GM23338 (cell line): Measurements from ENCODE around the gene PAQR9. TPM values are rescaled to one million over a fixed set of nuclear protein-coding genes. Genes with fewer than 3 reads are reported as not detected.

ENCODE experiments used
- ATAC-seq: fragments of 200-7000 bp; cut with Tn5 transposase; 3 replicates; pipeline ENCODE4 v1.9.1; 2020
- DNase-seq: peaks from one replicate; pipeline ENCODE4 v3.0.0-alpha.2; 2015; ENCODE audit warnings: low spot score
- H2AFZ ChIP-seq: fragments of 200-600 bp; sonication (generic); 2 replicates; pipeline ENCODE4 v1.8.0; 2016; ENCODE audit warnings: antibody characterized with exemption, mild to moderate bottlenecking, moderate library complexity
- H3F3A ChIP-seq: fragments of 200-600 bp; sonication (generic); replicated peaks from 2 replicates; pipeline ENCODE4 v1.8.0; 2017; ENCODE audit warnings: antibody characterized with exemption, mixed run types, low read depth
- H3K27ac ChIP-seq: fragments of 200-600 bp; sonication (generic); 2 replicates; pipeline ENCODE4 v1.6.1; 2016; ENCODE audit warnings: low read depth
- H3K27me3 ChIP-seq: fragments of 200-600 bp; sonication (generic); 2 replicates; pipeline ENCODE4 v1.8.0; 2016; ENCODE audit warnings: mild to moderate bottlenecking, mixed run types, moderate library complexity; ENCODE audit not compliant: insufficient read depth
- H3K36me3 ChIP-seq: fragments of 200-600 bp; sonication (generic); 2 replicates; pipeline ENCODE4 v1.8.0; 2016; ENCODE audit warnings: mild to moderate bottlenecking; ENCODE audit not compliant: insufficient read depth
- H3K4me1 ChIP-seq: fragments of 200-600 bp; sonication (generic); 2 replicates; pipeline ENCODE4 v1.8.0; 2016; ENCODE audit warnings: mild to moderate bottlenecking, moderate library complexity; ENCODE audit not compliant: insufficient read depth
- H3K4me2 ChIP-seq: fragments of 200-600 bp; sonication (generic); 2 replicates; pipeline ENCODE4 v1.7.1; 2017; ENCODE audit warnings: mixed run types
- H3K4me3 ChIP-seq: fragments of 200-600 bp; sonication (generic); 2 replicates; pipeline ENCODE4 v1.6.1; 2016; ENCODE audit warnings: mixed run types
- H3K79me2 ChIP-seq: fragments of 200-600 bp; sonication (generic); replicated peaks from 2 replicates; pipeline ENCODE4 v1.8.0; 2017; ENCODE audit warnings: mild to moderate bottlenecking; ENCODE audit not compliant: insufficient read depth
- H3K9me2 ChIP-seq: fragments of 200-600 bp; sonication (generic); 2 replicates; pipeline ENCODE4 v1.8.0; 2017; ENCODE audit not compliant: insufficient read depth
- H4K20me1 ChIP-seq: fragments of 200-600 bp; sonication (generic); replicated peaks from 2 replicates; pipeline ENCODE4 v1.8.0; 2017; ENCODE audit warnings: mild to moderate bottlenecking; ENCODE audit not compliant: insufficient read depth
- H3K27ac Mint-ChIP-seq: 2 replicates; pipeline ENCODE4 v1.8.0; 2020; ENCODE audit warnings: inconsistent platforms, mild to moderate bottlenecking, moderate library complexity, mixed read lengths
- H3K27me3 Mint-ChIP-seq: 3 replicates; pipeline ENCODE4 v1.8.0; 2022; ENCODE audit warnings: low read depth, mild to moderate bottlenecking, moderate library complexity, mixed read lengths, inconsistent platforms; ENCODE audit not compliant: insufficient read depth, poor library complexity
- H3K36me3 Mint-ChIP-seq: 3 replicates; pipeline ENCODE4 v1.8.0; 2021; ENCODE audit warnings: low read depth, mild to moderate bottlenecking, inconsistent platforms, moderate library complexity, mixed read lengths
- H3K4me1 Mint-ChIP-seq: 3 replicates; pipeline ENCODE4 v1.8.0; 2020; ENCODE audit warnings: mild to moderate bottlenecking, inconsistent platforms, mixed read lengths
- H3K4me3 Mint-ChIP-seq: 3 replicates; pipeline ENCODE4 v1.8.0; 2021; ENCODE audit warnings: moderate library complexity, mild to moderate bottlenecking, inconsistent platforms, mixed read lengths
- H3K9me3 Mint-ChIP-seq: 3 replicates; pipeline ENCODE4 v1.8.0; 2020; ENCODE audit warnings: moderate library complexity, mild to moderate bottlenecking, inconsistent platforms, mixed read lengths
- CREB1 ChIP-seq: fragments of 250-450 bp; sonication (Bioruptor Pico); IDR thresholded peaks from 2 replicates; pipeline ENCODE4 v1.5.0; 2020; ENCODE audit warnings: low read depth, mild to moderate bottlenecking, moderate library complexity
- CTCF ChIP-seq, 2 experiments: fragments of 200-600 bp in 1 of 2; sonication (generic) in 1 of 2; conservative IDR thresholded peaks; 2 replicates each; pipeline versions ENCODE4 v1.5.1 to v1.6.1; 2016 to 2017; ENCODE audit warnings: antibody characterized with exemption in 2 of 2, low read depth in 2 of 2, mild to moderate bottlenecking in 2 of 2, moderate library complexity in 1 of 2
- ETS1 ChIP-seq: IDR thresholded peaks from 2 replicates; pipeline ENCODE4 v1.6.1; 2016; ENCODE audit warnings: antibody characterized with exemption
- EZH2 ChIP-seq: fragments of 200-600 bp; sonication (generic); IDR thresholded peaks from one replicate; pipeline ENCODE4 v1.8.0; 2017; ENCODE audit warnings: antibody characterized with exemption, mild to moderate bottlenecking, low read depth; ENCODE audit not compliant: unreplicated experiment
- EZH2phosphoT487 ChIP-seq: fragments of 200-600 bp; sonication (generic); IDR thresholded peaks from one replicate; pipeline ENCODE4 v1.8.1; 2018; ENCODE audit warnings: antibody characterized with exemption; ENCODE audit not compliant: unreplicated experiment
- JUNB ChIP-seq: IDR thresholded peaks from one replicate; pipeline ENCODE4 v1.6.1; 2016; ENCODE audit warnings: antibody characterized with exemption; ENCODE audit not compliant: unreplicated experiment
- NANOG ChIP-seq: IDR thresholded peaks from 2 replicates; pipeline ENCODE4 v1.6.1; 2016; ENCODE audit warnings: antibody characterized with exemption, borderline replicate concordance
- POLR2AphosphoS5 ChIP-seq: IDR thresholded peaks from 2 replicates; pipeline ENCODE4 v1.6.1; 2016; ENCODE audit warnings: antibody characterized with exemption, low read depth
- REST ChIP-seq: IDR thresholded peaks from one replicate; pipeline ENCODE4 v1.6.1; 2018; ENCODE audit warnings: antibody characterized with exemption; ENCODE audit not compliant: unreplicated experiment
- STAT1 ChIP-seq: IDR thresholded peaks from one replicate; pipeline ENCODE4 v1.6.1; 2016; ENCODE audit warnings: antibody characterized with exemption; ENCODE audit not compliant: unreplicated experiment
- ZNF114 ChIP-seq: fragments of 250-450 bp; sonication (Bioruptor Pico); IDR thresholded peaks from 2 replicates; pipeline ENCODE4 v1.5.0; 2020; ENCODE audit warnings: mild to moderate bottlenecking, moderate library complexity
- ZNF331 ChIP-seq: fragments of 250-450 bp; sonication (Bioruptor Pico); IDR thresholded peaks from 2 replicates; pipeline ENCODE4 v1.5.0; 2020; ENCODE audit warnings: low read depth, mild to moderate bottlenecking, moderate library complexity
- ZNF462 ChIP-seq: fragments of 250-450 bp; sonication (Bioruptor Pico); IDR thresholded peaks from 2 replicates; pipeline ENCODE4 v1.5.0; 2020; ENCODE audit warnings: mild to moderate bottlenecking, moderate library complexity
- polyA plus RNA-seq: library from polyadenylated mRNA; unstranded; fragments of >200 nt; fragmentation: Nextera tagmentation; extraction: Ambion mirVana; gene quantifications from 2 replicates; pipeline ENCODE4 v1.2.1, GENCODE V29; 2016
- total RNA-seq: library from RNA; depleted of rRNA; stranded (reverse); fragments of >200 nt; shearing (Covaris generic); gene quantifications from 2 replicates; pipeline ENCODE4 v1.2.3, GENCODE V29; 2014

The PAQR9 gene
- total and polyA plus RNA-seq, 2 experiments from 2014 or later = 2.0 to 2.3 TPM

- TF ChIP-seq NANOG (no peak), REST (no peak), JUNB (no peak), CREB1 (CRISPR knock-in tag) (no peak), CTCF (conservative IDR thresholded peaks at IDR 0.05; ENCODE audit: low read depth in 2 of 2) (no peak), POLR2AphosphoS5 (no peak), ZNF331 (CRISPR knock-in tag) (no peak), ZNF462 (CRISPR knock-in tag) (no peak), ETS1 (no peak), EZH2phosphoT487 (no peak), ZNF114 (no peak), EZH2 (no peak), STAT1 (no peak)
- no peaks in the 10 kb centered on the region; the same call in 1 of the 2 replicates for H3K9me2 ChIP-seq
- no peaks in the 10 kb centered on the region for H3F3A ChIP-seq
- no peak overlapping the region for H2AFZ ChIP-seq
- no peaks in the 10 kb centered on the region for H4K20me1 ChIP-seq
- no peaks in the 10 kb centered on the region for H3K9me3 Mint-ChIP-seq
- H3K4me1 Mint-ChIP-seq = peaks cover 12% of the 10 kb centered on the region
- H3K27ac ChIP-seq = no peak overlapping the region
- peaks cover 2% of the 10 kb centered on the region for H3K27me3 Mint-ChIP-seq
- H3K4me2 ChIP-seq = no peak overlapping the region
- no peaks in the 10 kb centered on the region for H3K36me3 Mint-ChIP-seq
- H3K4me1 ChIP-seq = peaks cover 3% of the 10 kb centered on the region; the same call in 1 of the 2 replicates
- ATAC-seq (no peak), DNase-seq (no peak)
- no peaks in the 10 kb centered on the region for H3K79me2 ChIP-seq
- no peaks in the 10 kb centered on the region for H3K36me3 ChIP-seq
- H3K4me3 ChIP-seq = no peak overlapping the region
- H3K27me3 ChIP-seq = peaks cover 16% of the 10 kb centered on the region
- no peak overlapping the region for H3K4me3 Mint-ChIP-seq
- H3K27ac Mint-ChIP-seq = no peak overlapping the region
These were observed 11.7 kb downstream of the PAQR9 start for GRCh38 chr3:142951794-142952193.
